Lower lobe of right lung (tissue), 2 donors: ENCODE data around the gene ADGRV1. TPM values are rescaled to one million over a fixed set of nuclear protein-coding genes. Genes with fewer than 3 reads are reported as not detected.

ENCODE experiments used
- ATAC-seq, 2 donors: fragments of 200-7000 bp; cut with Tn5 transposase; one replicate each; pipeline ENCODE4 v1.9.1; 2020 to 2022; ENCODE audit warnings: mild to moderate bottlenecking in 2 of 2, moderate library complexity in 2 of 2
- DNase-seq: peaks from one replicate; pipeline ENCODE4 v3.0.0-alpha.2; 2020
- H3K27ac ChIP-seq: fragments of 200-600 bp; one replicate; pipeline ENCODE4 v1.8.0; 2022
- H3K27me3 ChIP-seq: fragments of 200-600 bp; one replicate; pipeline ENCODE4 v1.8.0; 2022; ENCODE audit warnings: low read depth
- H3K36me3 ChIP-seq: fragments of 200-600 bp; one replicate; pipeline ENCODE4 v1.8.0; 2022; ENCODE audit warnings: mild to moderate bottlenecking
- H3K4me1 ChIP-seq: fragments of 200-600 bp; one replicate; pipeline ENCODE4 v1.8.0; 2022
- H3K4me3 ChIP-seq: fragments of 200-600 bp; one replicate; pipeline ENCODE4 v1.8.0; 2022; ENCODE audit warnings: mild to moderate bottlenecking
- H3K9me3 ChIP-seq: fragments of 200-600 bp; one replicate; pipeline ENCODE4 v1.8.0; 2022
- intact Hi-C: fragments of 100-400 bp; cut with DNase I; formaldehyde crosslinking; loops from one replicate; pipeline ENCODE4 v1.11.0; 2022
- total RNA-seq: library from RNA; stranded (reverse); fragmentation: NEBNext Ultra II Directional; extraction: Animal tissue kit (Norgen Biotek cat#: 25700); gene quantifications from one replicate; pipeline ENCODE4 v1.2.1, GENCODE V29; 2021
- TF ChIP-seq, protein P1 (sequence below): fragments of 200-600 bp; IDR thresholded peaks from one replicate; pipeline ENCODE4 v1.8.0; 2022; ENCODE audit warnings: antibody characterized with exemption, mild to moderate bottlenecking
- donor health status: DM: no; HTN: yes; CAD: no; lungs with severe emphysema.

ADGRV1 gene
- total RNA-seq, 1 donor from 2014 or later, result 49.7 TPM

DNA sequence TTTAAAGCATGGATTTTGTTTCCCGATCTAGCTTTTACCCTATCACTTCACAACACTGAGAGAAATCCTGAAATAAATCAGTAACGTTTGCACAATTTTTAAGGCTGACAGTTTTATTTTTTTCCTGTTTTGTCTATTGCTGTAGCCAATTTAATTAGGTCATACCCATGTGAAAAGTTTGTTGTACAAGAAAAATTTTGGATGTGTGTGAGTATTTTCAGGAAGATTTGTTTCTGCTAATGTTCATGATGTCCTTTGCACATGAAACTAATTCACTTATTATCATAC, 586.7 kb downstream of the ADGRV1 start:
- Histone ChIP-seq H3K4me3 (peak overlapping the region; percentile 2), H3K36me3 (no peaks in the 10 kb centered on the region), H3K4me1 (peaks cover 26% of the 10 kb centered on the region), H3K9me3 (no peaks in the 10 kb centered on the region), H3K27ac (peak overlapping the region; percentile 52), H3K27me3 (no peaks in the 10 kb centered on the region)
- TF ChIP-seq, protein P1, sequence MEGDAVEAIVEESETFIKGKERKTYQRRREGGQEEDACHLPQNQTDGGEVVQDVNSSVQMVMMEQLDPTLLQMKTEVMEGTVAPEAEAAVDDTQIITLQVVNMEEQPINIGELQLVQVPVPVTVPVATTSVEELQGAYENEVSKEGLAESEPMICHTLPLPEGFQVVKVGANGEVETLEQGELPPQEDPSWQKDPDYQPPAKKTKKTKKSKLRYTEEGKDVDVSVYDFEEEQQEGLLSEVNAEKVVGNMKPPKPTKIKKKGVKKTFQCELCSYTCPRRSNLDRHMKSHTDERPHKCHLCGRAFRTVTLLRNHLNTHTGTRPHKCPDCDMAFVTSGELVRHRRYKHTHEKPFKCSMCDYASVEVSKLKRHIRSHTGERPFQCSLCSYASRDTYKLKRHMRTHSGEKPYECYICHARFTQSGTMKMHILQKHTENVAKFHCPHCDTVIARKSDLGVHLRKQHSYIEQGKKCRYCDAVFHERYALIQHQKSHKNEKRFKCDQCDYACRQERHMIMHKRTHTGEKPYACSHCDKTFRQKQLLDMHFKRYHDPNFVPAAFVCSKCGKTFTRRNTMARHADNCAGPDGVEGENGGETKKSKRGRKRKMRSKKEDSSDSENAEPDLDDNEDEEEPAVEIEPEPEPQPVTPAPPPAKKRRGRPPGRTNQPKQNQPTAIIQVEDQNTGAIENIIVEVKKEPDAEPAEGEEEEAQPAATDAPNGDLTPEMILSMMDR, result no peak
- DNase-seq, result no peak
- intact Hi-C loops, result no loop called here
- no peak for ATAC-seq

DNA sequence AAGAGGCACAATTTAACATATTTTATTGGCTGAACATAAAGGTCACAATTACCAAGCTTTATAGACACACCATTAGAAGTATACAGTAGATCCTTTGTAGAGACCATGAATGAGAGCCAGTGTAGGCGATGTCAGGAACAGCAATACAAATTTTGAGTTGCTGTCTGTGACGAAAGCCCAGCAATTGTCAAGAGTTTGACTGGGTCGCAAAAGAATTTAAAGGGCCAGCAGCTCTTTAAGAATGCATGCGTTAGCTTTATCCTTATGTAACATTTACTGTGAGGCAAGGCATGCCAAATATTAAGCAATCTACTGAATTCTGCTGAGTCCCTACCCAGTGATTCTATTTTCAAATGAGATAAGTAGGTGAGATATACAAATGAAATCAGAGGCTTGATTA, 587.6 kb downstream of the ADGRV1 start:
- peaks cover 32% of the 10 kb centered on the region for H3K4me1 ChIP-seq
- no peak overlapping the region for H3K4me3 ChIP-seq
- H3K27me3 ChIP-seq, result no peaks in the 10 kb centered on the region
- no peaks in the 10 kb centered on the region for H3K9me3 ChIP-seq
- no peaks in the 10 kb centered on the region for H3K36me3 ChIP-seq
- H3K27ac ChIP-seq, result no peak overlapping the region
- intact Hi-C loops, result no loop called here
- DNase-seq, result no peak
- TF ChIP-seq, protein P1, result no peak
- peak; percentile 55 to 76 for ATAC-seq

DNA sequence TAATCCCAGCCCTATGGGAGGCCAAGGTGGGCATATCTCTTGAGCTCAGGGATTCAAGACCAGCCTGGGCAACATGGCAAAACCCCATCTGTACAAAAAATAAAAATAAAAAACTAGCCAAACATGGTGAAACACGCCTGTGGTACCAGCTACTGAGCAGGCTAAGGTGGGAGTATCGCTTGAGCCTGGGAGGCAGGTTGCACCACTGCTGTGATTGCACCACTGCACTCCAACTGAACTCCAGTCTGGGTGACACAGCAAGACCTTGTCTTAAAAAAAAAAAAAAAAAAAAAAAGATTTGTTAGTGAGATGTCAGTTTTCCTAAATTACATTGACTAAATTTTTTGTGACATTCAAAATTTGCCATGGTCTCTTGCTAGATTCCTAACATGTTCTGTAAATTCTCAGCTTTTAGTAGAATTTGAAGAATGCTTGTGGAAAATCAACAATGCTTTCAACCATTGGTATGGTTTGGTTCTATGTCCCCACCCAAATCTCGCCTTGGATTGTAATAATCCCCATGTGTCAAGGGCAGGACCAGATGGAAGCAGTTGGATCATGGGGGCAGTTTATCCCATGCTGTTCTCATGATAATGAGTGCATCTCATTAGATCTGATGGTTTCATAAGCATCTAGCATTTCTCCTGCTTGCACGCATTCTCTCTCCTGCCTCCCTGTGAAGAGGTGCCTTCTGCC, 588.5 kb downstream of the ADGRV1 start:
- Histone ChIP-seq H3K4me3 (no peak overlapping the region), H3K36me3 (no peaks in the 10 kb centered on the region), H3K4me1 (peaks cover 24% of the 10 kb centered on the region), H3K9me3 (no peaks in the 10 kb centered on the region), H3K27me3 (no peaks in the 10 kb centered on the region), H3K27ac (no peak overlapping the region)
- intact Hi-C loops, result no loop called here
- DNase-seq (peak; percentile 74), ATAC-seq (peak in 1 of 2 donors; percentile 58)
- TF ChIP-seq, protein P1, result no peak

DNA sequence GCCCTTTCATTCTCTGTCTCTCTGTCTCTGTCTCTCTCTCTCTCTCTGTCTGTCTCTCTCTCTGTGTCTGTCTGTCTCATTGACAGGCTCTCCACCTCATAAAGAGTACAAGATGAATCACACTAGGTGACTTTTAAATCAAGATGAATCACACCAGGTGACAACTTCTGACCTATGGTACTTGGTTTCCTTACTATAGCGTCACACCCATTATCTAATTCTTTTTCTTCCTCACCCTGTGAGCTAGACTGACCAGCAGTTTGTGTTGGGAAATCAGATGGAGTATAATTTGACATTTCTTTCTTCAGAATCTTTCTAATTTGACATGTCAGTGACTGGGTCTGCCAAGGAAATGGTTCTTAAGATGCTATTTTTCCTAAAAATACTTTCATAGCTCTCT, 591.6 kb downstream of the ADGRV1 start:
- DNase-seq (no peak), ATAC-seq (no peak)
- Histone ChIP-seq H3K27me3 (no peaks in the 10 kb centered on the region), H3K4me1 (peaks cover 21% of the 10 kb centered on the region), H3K4me3 (no peak overlapping the region), H3K27ac (peak overlapping the region; percentile 42), H3K9me3 (no peaks in the 10 kb centered on the region), H3K36me3 (no peaks in the 10 kb centered on the region)
- intact Hi-C loops, result no loop called here
- TF ChIP-seq, protein P1, result no peak

DNA sequence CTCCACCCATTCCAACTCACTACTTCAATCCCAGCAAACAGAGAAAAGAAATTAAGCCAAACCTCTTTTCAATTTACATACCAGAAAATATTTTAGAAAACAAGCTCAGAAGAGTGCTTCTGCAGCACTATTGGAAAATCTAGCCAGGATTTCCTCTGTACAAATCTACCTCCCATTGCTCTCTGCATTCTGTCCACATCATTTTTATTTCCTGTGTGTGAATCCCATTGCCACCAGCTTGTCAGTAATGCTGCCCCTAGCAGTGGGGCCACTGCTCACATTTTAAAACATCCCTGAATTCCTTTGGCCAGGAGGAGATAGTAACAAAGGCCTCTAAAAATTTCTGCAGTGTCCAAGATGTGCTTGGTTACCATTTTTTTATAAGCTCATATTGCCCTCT, 592.0 kb downstream of the ADGRV1 start:
- intact Hi-C loops, result no loop called here
- no peak for DNase-seq
- Histone ChIP-seq H3K4me3 (no peak overlapping the region), H3K4me1 (peaks cover 17% of the 10 kb centered on the region), H3K36me3 (no peaks in the 10 kb centered on the region), H3K27ac (peak overlapping the region; percentile 42), H3K9me3 (no peaks in the 10 kb centered on the region), H3K27me3 (no peaks in the 10 kb centered on the region)
- TF ChIP-seq, protein P1, result no peak
- no peak for ATAC-seq

DNA sequence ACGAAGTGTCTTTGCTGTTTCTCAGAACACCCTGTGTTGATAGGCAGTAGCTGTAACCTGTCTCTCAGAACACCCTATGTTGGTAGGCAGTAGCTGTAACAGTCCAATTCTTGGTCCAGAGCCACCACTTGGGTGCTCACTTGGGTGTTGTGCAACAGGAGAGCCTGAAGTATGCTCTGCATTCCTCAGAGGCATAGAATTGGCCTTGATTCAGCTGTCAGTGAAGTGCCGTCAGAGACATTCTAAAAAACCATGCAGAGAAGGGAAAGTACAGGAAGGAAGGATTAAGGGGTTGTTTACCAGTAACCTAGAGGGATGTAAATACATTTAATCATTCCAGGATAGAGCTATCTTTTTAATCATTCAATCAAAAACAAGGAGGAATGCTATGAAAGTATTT, 593.4 kb downstream of the ADGRV1 start:
- intact Hi-C loops, result no loop called here

More for the DNA sequence above, 593.4 kb downstream of the ADGRV1 start:
- H3K9me3 ChIP-seq, result no peaks in the 10 kb centered on the region
- no peak overlapping the region for H3K4me3 ChIP-seq
- no peaks in the 10 kb centered on the region for H3K27me3 ChIP-seq
- ATAC-seq (peak; percentile 95 to 97), DNase-seq (peak; percentile 74)
- peaks cover 15% of the 10 kb centered on the region for H3K4me1 ChIP-seq
- TF ChIP-seq, protein P1, result no peak
- no peak overlapping the region for H3K27ac ChIP-seq
- H3K36me3 ChIP-seq, result no peaks in the 10 kb centered on the region
